Panc1 (cell line): ENCODE data around the gene PLAAT2. TPM values are rescaled to one million over a fixed set of nuclear protein-coding genes. Genes with fewer than 3 reads are reported as not detected.

Source experiments
- ATAC-seq: fragments of 200-7000 bp; cut with Tn5 transposase; 2 replicates; pipeline ENCODE4 v1.9.1; 2020; ENCODE audit warnings: mild to moderate bottlenecking, moderate library complexity
- BruUV-seq: library from RNA; stranded (reverse); fragments of 400-500 nt; replicated peaks from 2 replicates; lab custom pipeline; 2021; lab: Mats Ljungman, UMichigan
- CTCF ChIA-PET: fragments of 300-600 bp; sonication (Branson Sonifier 250); formaldehyde crosslinking; loops from one replicate; lab custom pipeline; 2022; ENCODE audit warnings: antibody characterized with exemption; lab: Charles Lee
- POLR2A ChIA-PET: fragments of 300-600 bp; sonication (Branson Sonifier 250); formaldehyde crosslinking; loops from one replicate; lab custom pipeline; 2022; ENCODE audit warnings: antibody characterized with exemption; lab: Charles Lee
- DNase-seq: peaks from one replicate; pipeline ENCODE4 v3.0.0-alpha.2; 2010; ENCODE audit warnings: low read depth, low spot score
- H3K27ac ChIP-seq: 2 replicates; pipeline ENCODE4 v1.5.1; 2011; ENCODE audit warnings: mild to moderate bottlenecking, low read length, inconsistent platforms
- H3K27me3 ChIP-seq: fragments of 200-500 bp; sonication (Bioruptor generic); 2 replicates; pipeline ENCODE4 v1.6.0; 2014; ENCODE audit warnings: low read length, inconsistent platforms; ENCODE audit not compliant: control insufficient read depth, insufficient read depth
- H3K36me3 ChIP-seq: fragments of 200-500 bp; sonication (Bioruptor generic); 2 replicates; pipeline ENCODE4 v1.5.1; 2014; ENCODE audit warnings: inconsistent platforms, mild to moderate bottlenecking, low read length, moderate library complexity; ENCODE audit not compliant: control insufficient read depth, insufficient read depth
- H3K4me1 ChIP-seq: 2 replicates; pipeline ENCODE4 v1.5.1; 2011; ENCODE audit warnings: inconsistent platforms, mild to moderate bottlenecking, low read length, moderate library complexity; ENCODE audit not compliant: control insufficient read depth, insufficient read depth
- H3K4me3 ChIP-seq, 2 experiments: 2 replicates each; pipeline ENCODE4 v1.5.1; 2011 to 2012; ENCODE audit warnings: low read depth in 2 of 2, low read length in 2 of 2, mild to moderate bottlenecking in 2 of 2, inconsistent platforms in 1 of 2, moderate library complexity in 1 of 2
- H3K9me3 ChIP-seq: fragments of 200-500 bp; sonication (Bioruptor generic); 2 replicates; pipeline ENCODE4 v1.5.1; 2014; ENCODE audit warnings: low read depth, mild to moderate bottlenecking, inconsistent platforms, low read length, moderate library complexity; ENCODE audit not compliant: control insufficient read depth, insufficient read depth
- POLR2AphosphoS5 ChIP-seq: IDR thresholded peaks from 2 replicates; pipeline ENCODE4 v1.6.1; 2012; ENCODE audit warnings: mild to moderate bottlenecking, low read depth, low read length, moderate library complexity
- REST ChIP-seq, 2 experiments: IDR thresholded peaks; 2 replicates each; pipeline ENCODE4 v1.6.1; 2011 to 2012; ENCODE audit warnings: low read depth in 2 of 2, control low read depth in 1 of 2, low read length in 1 of 2, mild to moderate bottlenecking in 1 of 2, moderate library complexity in 1 of 2; ENCODE audit not compliant: insufficient read depth in 1 of 2
- SIN3A ChIP-seq: IDR thresholded peaks from 2 replicates; pipeline ENCODE4 v1.6.1; 2012; ENCODE audit warnings: low read depth, mild to moderate bottlenecking, low read length, moderate library complexity, borderline replicate concordance; ENCODE audit not compliant: insufficient read depth
- TCF7L2 ChIP-seq: IDR thresholded peaks from 2 replicates; pipeline ENCODE4 v1.6.1; 2011; ENCODE audit warnings: mild to moderate bottlenecking, low read depth, low read length, inconsistent platforms
- in situ Hi-C: cut with HindIII; loops from 2 replicates; pipeline ENCODE4 v1.10.0; 2016; ENCODE audit warnings: low sequenced_read_pairs, low pct_unique_long_range_greater_than_20kb
- intact Hi-C: fragments of 100-400 bp; cut with micrococcal nuclease; formaldehyde crosslinking; loops from one replicate; pipeline ENCODE4 v1.10.0; 2022; ENCODE audit not compliant: unreplicated experiment
- total RNA-seq: library from RNA; stranded (reverse); gene quantifications from one replicate; pipeline ENCODE4 v1.2.1, GENCODE V29; 2021; ENCODE audit not compliant: unreplicated experiment
- TF ChIP-seq, protein P1 (sequence below): fragments of 450-650 bp; IDR thresholded peaks from 2 replicates; pipeline ENCODE4 v1.5.1; 2017; ENCODE audit warnings: mild to moderate bottlenecking

Gene PLAAT2
- total RNA-seq, 1 experiment from 2014 or later = not detected

DNA sequence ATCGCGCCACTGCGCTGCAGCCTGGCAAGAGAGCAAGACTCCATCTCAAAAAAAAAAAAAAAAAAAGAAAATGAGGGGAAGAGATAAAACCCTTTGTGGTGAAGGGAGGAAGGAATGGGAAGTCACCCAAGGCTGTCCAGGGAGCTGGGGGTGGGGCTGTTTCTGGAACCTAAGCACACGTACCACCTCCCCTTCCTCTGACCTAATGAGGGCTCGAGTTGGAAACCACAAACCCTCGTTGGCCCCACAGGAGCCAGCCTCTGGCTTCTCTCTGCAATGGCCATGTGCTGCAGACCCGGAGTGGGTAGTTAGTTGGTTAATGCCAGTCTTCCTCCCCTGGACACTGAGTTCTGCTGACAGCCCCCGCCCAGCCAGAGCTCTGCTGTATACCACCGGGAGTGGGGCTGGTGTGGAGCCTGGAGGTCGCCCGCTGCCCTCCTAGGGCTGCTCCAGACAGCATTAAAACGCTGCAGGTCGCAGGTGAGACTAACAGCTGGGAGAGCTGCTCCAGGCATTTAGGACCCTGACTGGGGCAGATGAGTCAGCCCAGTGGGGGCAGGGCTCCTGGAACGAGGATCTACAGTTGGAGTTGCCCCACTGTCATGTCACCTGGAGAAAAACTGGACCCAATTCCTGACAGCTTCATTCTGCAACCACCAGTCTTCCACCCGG, 57.2 kb downstream of the PLAAT2 start, which contains the start of gene LGALS12:
Gene LGALS12 (plus strand): TSS at position 228 of the 672 bp plus-strand sequence. CDS start 375 bp downstream, at position 603.
- CTCF ChIA-PET = no interaction called here
- H3K9me3 ChIP-seq = no peaks in the 10 kb centered on the region
- DNase-seq = no peak
- no peaks in the 10 kb centered on the region for H3K4me1 ChIP-seq
- no peak within 1 kb of the TSS for H3K4me3 ChIP-seq
- H3K36me3 ChIP-seq = no peaks in the 10 kb centered on the region
- in situ Hi-C loops (no loop called here), intact Hi-C loops (no loop called here)
- POLR2A ChIA-PET = interaction anchor here (0.5 kb wide), 1 partner anchor 14 kb away, joined by 7 read pairs; no protein-coding TSS in a partner anchor
- H3K27ac ChIP-seq = no peak within 1 kb of the TSS
- no TSS peak for BruUV-seq
- no peak for TF ChIP-seq SIN3A
- TF ChIP-seq REST (IDR thresholded peaks at IDR 0.05; ENCODE audit: insufficient read depth in 1 of 2, low read depth in 2 of 2, low read length in 1 of 2) = no peak
- TF ChIP-seq, protein P1, sequence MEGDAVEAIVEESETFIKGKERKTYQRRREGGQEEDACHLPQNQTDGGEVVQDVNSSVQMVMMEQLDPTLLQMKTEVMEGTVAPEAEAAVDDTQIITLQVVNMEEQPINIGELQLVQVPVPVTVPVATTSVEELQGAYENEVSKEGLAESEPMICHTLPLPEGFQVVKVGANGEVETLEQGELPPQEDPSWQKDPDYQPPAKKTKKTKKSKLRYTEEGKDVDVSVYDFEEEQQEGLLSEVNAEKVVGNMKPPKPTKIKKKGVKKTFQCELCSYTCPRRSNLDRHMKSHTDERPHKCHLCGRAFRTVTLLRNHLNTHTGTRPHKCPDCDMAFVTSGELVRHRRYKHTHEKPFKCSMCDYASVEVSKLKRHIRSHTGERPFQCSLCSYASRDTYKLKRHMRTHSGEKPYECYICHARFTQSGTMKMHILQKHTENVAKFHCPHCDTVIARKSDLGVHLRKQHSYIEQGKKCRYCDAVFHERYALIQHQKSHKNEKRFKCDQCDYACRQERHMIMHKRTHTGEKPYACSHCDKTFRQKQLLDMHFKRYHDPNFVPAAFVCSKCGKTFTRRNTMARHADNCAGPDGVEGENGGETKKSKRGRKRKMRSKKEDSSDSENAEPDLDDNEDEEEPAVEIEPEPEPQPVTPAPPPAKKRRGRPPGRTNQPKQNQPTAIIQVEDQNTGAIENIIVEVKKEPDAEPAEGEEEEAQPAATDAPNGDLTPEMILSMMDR = no peak
- TF ChIP-seq TCF7L2 = no peak
- TF ChIP-seq POLR2AphosphoS5 = no peak
- no peaks in the 10 kb centered on the region for H3K27me3 ChIP-seq
- ATAC-seq = no peak

- intact Hi-C loops = no loop called here
- POLR2A ChIA-PET = no interaction called here
Measured at GRCh38 chr11:63504933-63505586, 58.1 kb downstream of the PLAAT2 start.

More at GRCh38 chr11:63504933-63505586, 58.1 kb downstream of the PLAAT2 start:
- in situ Hi-C loops = no loop called here
- no peak overlapping the region for H3K4me3 ChIP-seq
- H3K27ac ChIP-seq = no peak overlapping the region
- CTCF ChIA-PET = no interaction called here
- ATAC-seq = no peak
- no peaks in the 10 kb centered on the region for H3K4me1 ChIP-seq
- DNase-seq = no peak
- H3K27me3 ChIP-seq = no peaks in the 10 kb centered on the region
- no peaks in the 10 kb centered on the region for H3K36me3 ChIP-seq
- no TSS peak for BruUV-seq
- TF ChIP-seq, protein P1 = no peak
- TF ChIP-seq SIN3A (no peak), TCF7L2 (no peak), REST (IDR thresholded peaks at IDR 0.05; ENCODE audit: insufficient read depth in 1 of 2, low read depth in 2 of 2, low read length in 1 of 2) (no peak), POLR2AphosphoS5 (no peak)
- peaks cover 2% of the 10 kb centered on the region; the same call in 1 of the 2 replicates for H3K9me3 ChIP-seq
